NK-92 (cell line): ENCODE measurements around the gene TK2.
"Not testable (repeated sequence)": the region's sequence is repeated elsewhere in the genome, so short reads cannot be mapped to it uniquely, and the experiment has no call there.

Experiments used
- DNase-seq: peaks from one replicate; lab custom pipeline; 2025; ENCODE audit not compliant: unreplicated experiment; lab: John Stamatoyannopoulos, UW

TK2 gene

GRCh38 chr16:66508248-66508913, 41.5 kb downstream of the TK2 start:
- no peak for DNase-seq

- DNase-seq = no peak
Measured at GRCh38 chr16:66507731-66508239, 42.1 kb downstream of the TK2 start.

GRCh38 chr16:66503612-66504011, 46.3 kb downstream of the TK2 start:
- DNase-seq = no peak

- DNase-seq = no peak
Measured at GRCh38 chr16:66503030-66503429, 46.9 kb downstream of the TK2 start.

DNA sequence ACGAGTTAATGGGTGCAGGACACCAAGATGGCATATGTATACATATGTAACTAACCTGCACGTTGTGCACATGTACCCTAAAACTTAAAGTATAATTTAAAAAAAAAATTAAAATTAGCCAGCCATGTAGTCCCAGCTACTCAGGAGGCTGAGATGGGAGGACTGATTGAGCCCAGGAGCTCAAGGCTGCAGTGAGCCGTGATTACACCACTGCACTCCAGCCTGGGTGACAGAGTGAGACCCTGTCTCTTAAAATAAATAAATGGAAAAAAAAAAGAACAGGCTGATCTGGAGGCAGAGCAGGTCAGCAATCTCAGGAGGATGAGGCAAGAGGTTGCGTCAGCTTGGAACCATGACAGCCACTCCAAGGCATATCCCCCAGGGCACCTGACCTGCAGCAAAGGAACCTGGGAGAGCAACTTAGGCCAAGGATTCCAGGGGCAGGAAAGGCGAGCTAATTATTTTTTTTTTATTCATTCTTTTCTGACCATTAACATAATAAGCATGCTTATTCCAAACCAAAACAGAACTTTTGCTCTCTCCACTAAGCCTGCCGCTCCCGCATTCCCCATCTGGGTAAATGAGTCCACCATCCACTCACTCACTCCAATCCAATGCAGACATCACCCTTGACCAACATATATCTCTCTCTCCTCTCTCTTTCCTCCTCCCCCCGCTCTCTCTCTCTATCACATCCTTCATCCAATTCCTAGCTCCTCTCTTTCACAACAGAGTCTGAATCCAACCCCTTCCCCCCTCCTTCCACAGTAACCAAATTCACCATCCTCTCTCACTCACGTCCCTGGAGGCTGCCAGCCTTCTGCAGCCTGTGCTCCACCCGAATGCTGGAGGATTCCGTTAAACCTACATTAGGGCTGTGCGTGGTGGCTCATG, 47.7 kb downstream of the TK2 start:
- no peak for DNase-seq

DNA sequence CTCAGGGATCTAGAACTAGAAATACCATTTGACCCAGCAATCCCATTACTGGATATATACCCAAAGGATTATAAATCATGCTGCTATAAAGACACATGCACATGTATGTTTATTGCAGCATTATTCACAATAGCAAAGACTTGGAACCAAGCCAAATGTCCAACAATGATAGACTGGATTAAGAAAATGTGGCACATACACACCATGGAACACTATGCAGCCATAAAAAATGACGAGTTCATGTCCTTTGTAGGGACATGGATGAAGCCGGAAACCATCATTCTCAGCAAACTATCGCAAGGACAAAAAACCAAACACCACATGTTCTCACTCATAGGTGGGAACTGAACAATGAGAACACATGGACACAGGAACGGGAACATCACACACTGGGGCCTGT, 48.4 kb downstream of the TK2 start:
- not testable (repeated sequence) for DNase-seq

- DNase-seq = not testable (repeated sequence)
Measured at GRCh38 chr16:66497921-66498320, 52.0 kb downstream of the TK2 start.

DNA sequence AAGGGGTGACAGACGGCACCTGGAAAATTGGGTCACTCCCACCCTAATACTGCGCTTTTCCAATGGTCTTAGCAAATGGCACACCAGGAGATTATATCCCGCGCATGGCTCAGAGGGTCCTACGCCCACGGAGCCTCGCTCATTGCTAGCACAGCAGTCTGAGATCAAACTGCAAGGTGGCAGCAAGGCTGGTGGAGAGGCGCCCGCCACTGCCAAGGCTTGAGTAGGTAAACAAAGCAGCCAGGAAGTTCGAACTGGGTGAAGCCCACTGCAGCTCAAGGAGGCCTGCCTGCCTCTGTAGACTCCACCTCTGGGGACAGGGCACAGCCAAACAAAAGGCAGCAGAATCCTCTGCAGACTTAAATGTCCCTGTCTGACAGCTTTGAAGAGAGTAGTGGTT, 53.7 kb downstream of the TK2 start:
- not testable (repeated sequence) for DNase-seq

DNA sequence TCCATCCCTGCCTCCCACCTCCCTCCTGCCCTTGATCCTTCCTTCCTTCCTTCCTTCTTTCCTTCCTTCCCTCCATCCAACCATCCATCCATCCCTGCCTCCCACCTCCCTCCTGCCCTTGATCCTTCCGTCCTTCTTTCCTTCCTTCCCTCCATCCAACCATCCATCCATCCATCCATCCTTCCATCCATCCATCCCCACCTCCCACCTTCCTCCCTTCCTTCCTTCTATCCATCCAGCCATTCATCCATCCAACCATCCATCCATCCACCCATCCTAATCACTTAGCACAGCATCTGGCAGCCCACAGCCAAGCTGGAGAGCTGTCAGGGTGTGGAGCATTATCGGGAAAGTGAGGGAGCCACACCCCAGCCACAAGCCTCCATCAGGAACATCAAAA, 54.5 kb downstream of the TK2 start:
- DNase-seq = no peak

DNA sequence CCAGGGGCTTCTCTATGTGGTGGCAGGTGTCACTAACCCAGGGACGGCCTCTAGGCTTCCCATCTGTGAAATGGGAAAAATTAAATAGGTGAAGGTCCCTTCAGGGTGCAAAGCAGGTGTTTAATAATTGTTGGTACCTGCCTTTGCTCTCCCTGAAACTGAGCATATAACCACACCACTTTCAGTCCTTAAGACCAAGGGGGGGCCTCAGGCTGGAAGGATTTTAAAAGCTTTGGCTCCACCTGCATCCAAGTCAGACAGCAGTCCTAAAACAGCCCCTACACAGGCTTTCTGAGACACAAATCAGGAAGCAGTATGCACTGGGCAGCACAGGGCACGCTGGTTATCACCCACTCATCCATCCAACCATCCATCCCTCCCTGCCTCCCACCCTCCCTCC, 55.0 kb downstream of the TK2 start:
- no peak for DNase-seq

DNA sequence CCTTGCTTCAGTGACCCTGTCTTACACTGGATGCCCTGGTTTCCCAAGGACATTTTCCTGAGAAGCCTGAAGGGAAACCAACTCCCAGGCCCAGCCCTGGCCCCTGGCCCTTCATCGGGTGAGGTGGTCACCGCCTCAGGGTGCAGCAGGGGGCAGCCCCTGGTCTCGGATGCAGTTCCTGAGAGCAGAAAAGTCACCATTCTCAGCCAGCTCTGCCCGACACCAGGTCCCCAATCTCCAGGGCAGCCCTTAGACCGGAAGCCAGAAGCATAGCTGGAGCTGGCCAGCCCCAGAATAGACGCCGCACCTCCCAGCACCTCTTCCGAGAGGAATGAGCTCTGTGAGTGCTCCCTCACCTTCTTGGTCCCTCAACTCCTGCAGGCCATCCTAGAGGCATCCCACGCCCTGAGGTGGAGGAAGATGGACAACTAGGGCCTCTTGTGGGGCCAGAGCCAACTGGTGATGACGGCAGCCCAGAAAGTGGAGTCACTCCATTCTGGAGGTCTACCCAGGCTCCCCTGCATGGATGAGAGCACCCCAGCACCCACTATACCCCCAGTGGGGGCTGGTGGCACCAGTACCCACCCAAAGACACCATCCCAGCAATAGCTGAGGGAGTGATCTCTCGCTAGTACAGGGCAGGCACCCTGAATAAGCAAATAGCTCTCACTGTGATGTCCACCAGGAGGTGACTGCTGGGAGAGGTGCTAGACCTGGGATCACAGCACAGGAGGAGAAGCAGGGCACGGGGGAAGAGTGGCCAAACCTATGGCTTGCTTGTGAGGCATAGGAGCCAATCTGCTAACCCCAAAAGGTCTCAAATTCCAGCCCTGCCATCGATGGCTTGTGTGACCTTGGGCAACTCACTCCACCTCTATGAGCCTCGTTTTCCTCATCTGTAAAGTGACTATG, 56.2 kb downstream of the TK2 start:
- no peak for DNase-seq

DNA sequence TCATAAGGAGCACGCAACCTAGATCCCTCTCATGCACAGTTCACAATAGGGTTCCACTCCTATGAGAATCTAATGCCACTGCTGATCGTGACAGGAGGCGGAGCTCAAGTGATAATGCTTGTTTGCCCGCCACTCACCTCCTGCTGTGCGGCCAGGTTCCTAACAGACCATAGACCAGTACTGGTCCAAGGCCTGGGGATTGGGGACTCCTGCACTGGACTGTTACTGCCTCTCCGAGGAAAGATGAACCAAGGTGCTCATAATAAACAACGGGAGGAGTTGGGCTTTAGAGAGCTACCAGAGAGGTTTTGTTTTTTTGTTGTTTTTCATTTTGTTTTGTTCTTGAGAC, 58.2 kb downstream of the TK2 start:
- DNase-seq = no peak

- no peak for DNase-seq
Measured at GRCh38 chr16:66490774-66491715, 58.9 kb downstream of the TK2 start.

DNA sequence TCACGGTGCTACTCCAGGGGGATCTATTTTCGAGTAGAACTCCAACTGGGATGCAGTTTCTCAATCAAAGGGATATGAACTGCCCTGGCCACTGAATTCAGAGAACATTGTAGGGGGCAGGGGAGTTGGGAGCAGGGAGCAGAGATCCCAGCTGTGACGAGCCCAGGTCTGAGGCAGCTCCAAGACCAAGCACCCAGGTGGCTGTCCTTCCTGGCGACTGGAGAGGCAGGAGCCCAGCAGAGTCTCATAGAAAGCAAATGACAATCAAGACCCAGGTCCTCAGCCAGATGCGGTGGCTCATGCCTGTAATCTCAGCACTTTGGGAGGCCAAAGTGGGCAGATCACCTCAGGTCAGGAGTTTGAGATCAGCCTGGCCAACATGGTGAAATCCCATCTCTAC, 60.1 kb downstream of the TK2 start:
- no peak for DNase-seq

DNA sequence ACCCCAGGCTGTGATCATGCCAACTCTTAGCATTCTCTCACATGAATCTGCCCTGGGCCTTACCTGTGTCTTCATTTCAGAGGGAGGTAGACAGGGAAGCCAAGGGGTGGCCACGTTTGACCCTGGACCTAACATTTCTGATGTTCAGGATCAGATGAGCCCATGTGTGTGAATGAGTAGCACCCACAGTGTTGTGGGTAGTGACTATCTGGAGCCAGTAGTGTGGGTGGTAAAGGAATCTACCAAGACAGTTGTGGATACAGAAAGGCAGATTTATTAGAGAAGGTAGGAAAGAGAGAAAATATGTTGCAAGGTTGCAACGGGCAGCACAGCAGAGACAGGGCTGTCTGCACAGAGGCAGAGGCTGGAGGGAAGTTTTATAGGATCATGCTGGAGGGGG, 60.5 kb downstream of the TK2 start:
- no peak for DNase-seq

- no peak for DNase-seq
Measured at GRCh38 chr16:66488505-66488904, 61.4 kb downstream of the TK2 start.

GRCh38 chr16:66487580-66488275, 62.2 kb downstream of the TK2 start:
- no peak for DNase-seq

DNA sequence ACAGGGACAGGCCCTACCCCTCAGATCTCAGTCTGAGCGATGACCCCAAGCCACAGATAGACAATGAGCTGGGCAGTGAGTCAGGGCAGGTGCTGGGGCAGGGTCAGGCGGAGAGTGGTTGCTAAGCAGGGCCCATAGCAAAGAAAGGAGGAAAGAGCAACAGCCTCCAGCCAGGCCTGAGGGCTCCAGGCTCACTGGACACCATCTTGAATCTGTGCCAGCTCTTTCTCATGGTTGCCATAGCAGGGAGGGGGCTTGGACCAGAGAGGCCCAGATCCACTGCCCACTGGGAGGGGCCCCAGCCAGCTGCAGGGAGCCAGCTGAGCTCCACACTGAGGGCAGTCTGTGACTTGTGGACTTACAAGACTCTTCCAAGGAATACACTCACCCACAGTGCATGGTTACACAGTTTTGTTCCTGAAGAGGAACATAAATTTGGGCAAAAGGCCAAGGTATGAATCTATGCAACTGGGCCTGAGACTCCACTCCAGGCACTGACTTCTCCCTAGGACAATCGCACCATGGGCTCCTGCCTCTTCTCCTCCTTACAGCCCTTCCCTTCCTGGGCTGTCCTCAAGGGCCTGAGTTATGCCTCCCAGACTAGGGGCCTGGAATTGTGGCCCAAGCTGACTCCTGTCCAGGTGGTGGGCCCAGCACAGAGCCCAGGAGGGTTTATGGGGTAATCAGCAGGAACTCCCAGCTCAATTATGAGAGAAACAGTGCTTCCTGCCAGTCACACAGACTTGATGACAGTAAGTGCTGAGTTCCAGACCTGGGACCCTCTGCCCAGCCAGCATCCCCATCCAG, 62.9 kb downstream of the TK2 start:
- no peak for DNase-seq
